Measurements from ENCODE around the gene FAM13C. TPM values are rescaled to one million over a fixed set of nuclear protein-coding genes. Genes with fewer than 3 reads are reported as not detected.

FAM13C gene
- total RNA-seq, 4 donors from 2014 or later, result 10.3 to 36.9 (median 20.6) TPM

DNA sequence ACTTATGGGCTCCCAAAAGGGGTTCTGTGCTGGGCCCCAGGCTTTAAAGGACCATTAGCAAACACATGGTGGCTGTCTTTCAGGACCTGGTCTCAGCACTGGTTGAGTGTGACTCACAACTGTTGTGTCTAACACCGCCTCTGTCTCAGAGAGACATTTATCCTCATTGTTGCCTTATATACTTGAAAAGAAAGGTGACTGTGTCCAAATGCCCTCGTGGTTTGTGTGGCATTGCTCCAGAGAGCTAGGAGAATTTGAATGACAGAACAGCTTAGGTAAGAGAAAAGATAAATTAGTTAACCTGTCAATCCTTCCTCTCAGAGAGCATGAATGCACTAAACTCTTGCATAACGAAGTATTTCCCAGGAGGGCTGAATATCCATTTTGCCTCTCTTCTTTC is 14.5 kb upstream of the FAM13C start:
- H3K36me3 ChIP-seq, result no peaks in the 10 kb centered on the region
- no peak for DNase-seq (ENCODE audit: low spot score in 2 of 2)
- H3K27ac ChIP-seq, result no peak overlapping the region
- 84 to 88% methylated on average over 3 of the region's 3 CpGs for WGBS, 2 donors
- H3K9me3 ChIP-seq, result no peaks in the 10 kb centered on the region
- TF ChIP-seq POLR2A (IDR thresholded peaks at IDR 0.05) (no peak), EP300 (IDR thresholded peaks at IDR 0.05) (no peak)
- TF ChIP-seq, protein P1, sequence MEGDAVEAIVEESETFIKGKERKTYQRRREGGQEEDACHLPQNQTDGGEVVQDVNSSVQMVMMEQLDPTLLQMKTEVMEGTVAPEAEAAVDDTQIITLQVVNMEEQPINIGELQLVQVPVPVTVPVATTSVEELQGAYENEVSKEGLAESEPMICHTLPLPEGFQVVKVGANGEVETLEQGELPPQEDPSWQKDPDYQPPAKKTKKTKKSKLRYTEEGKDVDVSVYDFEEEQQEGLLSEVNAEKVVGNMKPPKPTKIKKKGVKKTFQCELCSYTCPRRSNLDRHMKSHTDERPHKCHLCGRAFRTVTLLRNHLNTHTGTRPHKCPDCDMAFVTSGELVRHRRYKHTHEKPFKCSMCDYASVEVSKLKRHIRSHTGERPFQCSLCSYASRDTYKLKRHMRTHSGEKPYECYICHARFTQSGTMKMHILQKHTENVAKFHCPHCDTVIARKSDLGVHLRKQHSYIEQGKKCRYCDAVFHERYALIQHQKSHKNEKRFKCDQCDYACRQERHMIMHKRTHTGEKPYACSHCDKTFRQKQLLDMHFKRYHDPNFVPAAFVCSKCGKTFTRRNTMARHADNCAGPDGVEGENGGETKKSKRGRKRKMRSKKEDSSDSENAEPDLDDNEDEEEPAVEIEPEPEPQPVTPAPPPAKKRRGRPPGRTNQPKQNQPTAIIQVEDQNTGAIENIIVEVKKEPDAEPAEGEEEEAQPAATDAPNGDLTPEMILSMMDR (IDR thresholded peaks at IDR 0.05), result no peak
- no peaks in the 10 kb centered on the region for H3K27me3 ChIP-seq
- no peak overlapping the region for H3K4me3 ChIP-seq
- H3K4me1 ChIP-seq, result no peaks in the 10 kb centered on the region

DNA sequence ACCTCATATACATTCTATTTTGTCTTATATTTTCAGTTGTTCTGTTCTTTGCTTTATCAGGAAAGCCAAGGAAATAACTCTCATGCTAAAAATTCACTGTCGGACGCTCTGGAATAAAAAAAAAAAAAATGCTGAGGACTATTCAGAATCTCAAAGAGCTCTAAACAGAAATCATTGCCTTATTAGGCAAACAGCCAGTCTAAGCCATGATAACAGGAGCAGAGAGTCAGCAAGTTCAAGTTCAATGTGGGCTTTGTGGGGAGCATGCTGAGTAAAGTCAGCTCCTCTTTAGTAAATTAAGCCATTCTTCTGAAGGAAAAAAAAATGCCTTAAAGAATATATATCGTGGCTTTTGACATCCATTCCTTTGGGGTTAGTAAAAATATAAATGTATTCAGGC is 13.6 kb upstream of the FAM13C start:
- TF ChIP-seq, protein P1 (IDR thresholded peaks at IDR 0.05), result no peak
- no peak for TF ChIP-seq POLR2A (IDR thresholded peaks at IDR 0.05)
- TF ChIP-seq EP300 (IDR thresholded peaks at IDR 0.05), result no peak
- no peak overlapping the region for H3K27ac ChIP-seq
- 33 to 51% methylated on average over 3 of the region's 3 CpGs for WGBS, 2 donors
- H3K9me3 ChIP-seq, result no peaks in the 10 kb centered on the region
- DNase-seq (ENCODE audit: low spot score in 2 of 2), result no peak
- no peaks in the 10 kb centered on the region for H3K4me1 ChIP-seq
- H3K36me3 ChIP-seq, result no peaks in the 10 kb centered on the region
- H3K4me3 ChIP-seq, result no peak overlapping the region
- no peaks in the 10 kb centered on the region for H3K27me3 ChIP-seq

DNA sequence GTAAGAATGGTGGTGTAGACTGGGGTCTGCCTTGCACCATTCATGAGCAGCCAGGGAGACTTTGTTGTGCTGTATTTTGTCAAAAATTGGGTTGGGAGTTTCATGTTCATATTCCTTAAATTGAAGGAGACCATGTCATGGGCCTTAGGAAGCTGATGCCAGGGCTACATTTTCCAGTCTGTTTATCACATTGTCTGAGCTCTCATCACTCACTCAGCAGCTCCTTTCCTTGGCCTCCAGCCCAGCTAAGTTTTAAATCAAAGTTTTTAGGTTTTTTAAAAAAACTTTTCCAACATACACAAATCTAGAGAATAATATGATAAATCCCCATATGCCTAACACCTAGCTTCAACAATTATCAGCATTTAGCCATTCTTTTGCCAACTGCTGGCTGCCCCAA is 12.6 kb upstream of the FAM13C start:
- TF ChIP-seq POLR2A (IDR thresholded peaks at IDR 0.05), result no peak
- no peak for TF ChIP-seq EP300 (IDR thresholded peaks at IDR 0.05)
- TF ChIP-seq, protein P1 (IDR thresholded peaks at IDR 0.05), result no peak
- DNase-seq (ENCODE audit: low spot score in 2 of 2), result no peak
- H3K4me3 ChIP-seq, result no peak overlapping the region
- H3K9me3 ChIP-seq, result no peaks in the 10 kb centered on the region
- H3K4me1 ChIP-seq, result no peaks in the 10 kb centered on the region
- no peaks in the 10 kb centered on the region for H3K27me3 ChIP-seq
- H3K36me3 ChIP-seq, result no peaks in the 10 kb centered on the region
- H3K27ac ChIP-seq, result no peak overlapping the region

DNA sequence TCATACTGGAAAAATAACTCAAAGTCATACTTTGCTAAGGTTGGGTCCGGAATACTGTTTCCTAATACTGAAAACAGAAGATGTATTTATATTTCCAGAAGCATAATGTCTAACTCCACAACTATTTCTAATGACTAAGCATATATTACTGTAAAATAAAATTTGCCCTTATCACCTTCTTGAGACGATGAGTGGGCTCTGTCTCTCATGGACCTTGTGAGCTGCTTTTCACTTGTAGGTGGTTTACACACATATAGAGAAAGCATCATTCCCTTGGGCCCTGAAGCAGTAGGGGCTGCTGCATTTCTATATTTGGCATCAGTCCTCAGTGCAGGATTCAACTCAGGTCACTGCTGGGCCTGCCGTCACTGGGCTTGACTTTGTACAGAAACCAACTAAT is 10.7 kb upstream of the FAM13C start:
- Histone ChIP-seq H3K4me3 (no peak overlapping the region), H3K36me3 (no peaks in the 10 kb centered on the region), H3K4me1 (no peaks in the 10 kb centered on the region), H3K9me3 (no peaks in the 10 kb centered on the region), H3K27me3 (no peaks in the 10 kb centered on the region), H3K27ac (no peak overlapping the region)
- no peak for DNase-seq (ENCODE audit: low spot score in 2 of 2)
- WGBS, 2 donors, result 56 to 60% methylated on average over 3 of the region's 3 CpGs
- TF ChIP-seq, protein P1 (IDR thresholded peaks at IDR 0.05), result no peak
- no peak for TF ChIP-seq EP300 (IDR thresholded peaks at IDR 0.05)
- TF ChIP-seq POLR2A (IDR thresholded peaks at IDR 0.05), result no peak

DNA sequence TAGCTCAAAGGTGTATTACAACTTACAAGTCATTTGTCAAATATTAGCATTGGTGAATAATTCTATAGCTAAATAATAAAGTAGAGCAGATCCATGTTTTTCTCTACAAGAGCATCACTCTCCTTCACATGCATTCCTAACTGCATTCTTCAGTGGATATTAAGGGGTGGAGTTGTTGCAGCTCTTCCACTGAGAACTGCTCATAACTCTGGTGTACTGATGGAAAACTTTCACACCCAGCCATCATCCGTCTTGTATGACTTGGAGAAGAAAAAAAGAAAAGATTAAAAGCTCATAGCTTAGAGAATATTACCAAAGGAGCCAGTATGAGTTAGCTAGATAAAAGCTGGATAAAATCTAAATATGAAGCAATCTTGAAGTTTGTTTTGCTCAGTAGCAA is 10.2 kb upstream of the FAM13C start:
- 51% methylated on average over 1 of the region's 1 CpG for whole genome bisulfite sequencing, 2 donors
- Histone ChIP-seq H3K36me3 (no peaks in the 10 kb centered on the region), H3K27me3 (no peaks in the 10 kb centered on the region), H3K4me3 (no peak overlapping the region), H3K27ac (no peak overlapping the region), H3K4me1 (no peaks in the 10 kb centered on the region), H3K9me3 (no peaks in the 10 kb centered on the region)
- DNase-seq (ENCODE audit: low spot score in 2 of 2), result no peak
- TF ChIP-seq, protein P1 (IDR thresholded peaks at IDR 0.05), result no peak
- TF ChIP-seq POLR2A (IDR thresholded peaks at IDR 0.05) (no peak), EP300 (IDR thresholded peaks at IDR 0.05) (no peak)

Data from tibial nerve (tissue), 4 donors.